H9 (cell line): ENCODE data around the gene GNAS. TPM values are rescaled to one million over a fixed set of nuclear protein-coding genes. Genes with fewer than 3 reads are reported as not detected.

Source experiments
- DNase-seq: peaks from one replicate; pipeline ENCODE4 v3.0.0-alpha.2; 2017
- H2AFZ ChIP-seq: one replicate; pipeline ENCODE4 v1.6.1; 2013; ENCODE audit warnings: mild to moderate bottlenecking, low read length, control low read depth, moderate library complexity
- H2AK5ac ChIP-seq: 2 replicates; pipeline ENCODE4 v1.6.1; 2013; ENCODE audit warnings: low read length, control low read depth, mixed read lengths; ENCODE audit not compliant: insufficient read length
- H2BK120ac ChIP-seq: one replicate; pipeline ENCODE4 v1.6.1; 2013; ENCODE audit warnings: low read depth, mild to moderate bottlenecking, low read length, control low read depth, inconsistent platforms; ENCODE audit not compliant: poor library complexity, severe bottlenecking
- H2BK12ac ChIP-seq: 2 replicates; pipeline ENCODE4 v1.6.1; 2013; ENCODE audit warnings: low read length, control low read depth, mixed read lengths, low read depth; ENCODE audit not compliant: insufficient read length
- H2BK15ac ChIP-seq: 2 replicates; pipeline ENCODE4 v1.6.1; 2013; ENCODE audit warnings: low read depth, low read length, control low read depth
- H2BK20ac ChIP-seq: one replicate; pipeline ENCODE4 v1.6.1; 2013; ENCODE audit warnings: low read depth, mild to moderate bottlenecking, low read length, control low read depth, inconsistent platforms; ENCODE audit not compliant: poor library complexity, severe bottlenecking
- H2BK5ac ChIP-seq: 2 replicates; pipeline ENCODE4 v1.6.1; 2013; ENCODE audit warnings: low read length, control low read depth, mixed read lengths; ENCODE audit not compliant: insufficient read length
- H3K14ac ChIP-seq: 2 replicates; pipeline ENCODE4 v1.6.1; 2013; ENCODE audit warnings: low read length, control low read depth; ENCODE audit not compliant: insufficient read depth
- H3K18ac ChIP-seq: 2 replicates; pipeline ENCODE4 v1.6.1; 2013; ENCODE audit warnings: low read depth, mild to moderate bottlenecking, mixed read lengths, low read length, control low read depth; ENCODE audit not compliant: insufficient read length
- H3K23ac ChIP-seq: 2 replicates; pipeline ENCODE4 v1.6.1; 2013; ENCODE audit warnings: low read length, control low read depth, mixed read lengths, low read depth; ENCODE audit not compliant: insufficient read length
- H3K23me2 ChIP-seq: 2 replicates; pipeline ENCODE4 v1.6.1; 2013; ENCODE audit warnings: low read depth, mild to moderate bottlenecking, mixed read lengths, low read length, control low read depth; ENCODE audit not compliant: insufficient read length, poor library complexity, severe bottlenecking
- H3K27ac ChIP-seq: 2 replicates; pipeline ENCODE4 v1.5.1; 2013; ENCODE audit warnings: low read length, control low read depth, mixed read lengths, low read depth; ENCODE audit not compliant: insufficient read length
- H3K27me3 ChIP-seq: 2 replicates; pipeline ENCODE4 v1.6.1; 2013; ENCODE audit warnings: low read length, control low read depth, inconsistent platforms; ENCODE audit not compliant: insufficient read depth
- H3K4ac ChIP-seq: 2 replicates; pipeline ENCODE4 v1.6.1; 2013; ENCODE audit warnings: low read depth, mild to moderate bottlenecking, control low read depth, inconsistent platforms, low read length, moderate library complexity
- H3K4me1 ChIP-seq: 2 replicates; pipeline ENCODE4 v1.6.1; 2013; ENCODE audit warnings: low read length, control low read depth, inconsistent platforms; ENCODE audit not compliant: insufficient read depth
- H3K4me2 ChIP-seq: 2 replicates; pipeline ENCODE4 v1.6.1; 2013; ENCODE audit warnings: low read length, control low read depth, mixed read lengths; ENCODE audit not compliant: insufficient read length, insufficient read depth
- H3K56ac ChIP-seq: 2 replicates; pipeline ENCODE4 v1.6.1; 2013; ENCODE audit warnings: low read depth, mild to moderate bottlenecking, mixed read lengths, low read length, control low read depth; ENCODE audit not compliant: insufficient read length
- H3K79me1 ChIP-seq: 2 replicates; pipeline ENCODE4 v1.6.1; 2013; ENCODE audit warnings: low read depth, mild to moderate bottlenecking, moderate library complexity, low read length, control low read depth, inconsistent platforms; ENCODE audit not compliant: insufficient read depth, poor library complexity, severe bottlenecking
- H3K79me2 ChIP-seq: 2 replicates; pipeline ENCODE4 v1.6.1; 2013; ENCODE audit warnings: low read length, control low read depth, inconsistent platforms; ENCODE audit not compliant: insufficient read depth
- H3K9ac ChIP-seq: 2 replicates; pipeline ENCODE4 v1.6.1; 2013; ENCODE audit warnings: low read length, control low read depth, mixed read lengths; ENCODE audit not compliant: insufficient read length; ENCODE audit errors: extremely low read depth
- H3K9me3 ChIP-seq: one replicate; pipeline ENCODE4 v1.6.1; 2013; ENCODE audit warnings: low read depth, low read length, inconsistent platforms; ENCODE audit not compliant: control insufficient read depth
- H3T11ph ChIP-seq: one replicate; pipeline ENCODE4 v1.6.1; 2013; ENCODE audit warnings: mild to moderate bottlenecking, low read length, control low read depth, inconsistent platforms
- H4K20me1 ChIP-seq: one replicate; pipeline ENCODE4 v1.6.1; 2013; ENCODE audit not compliant: control insufficient read depth, insufficient read length, insufficient read depth
- H4K5ac ChIP-seq: 2 replicates; pipeline ENCODE4 v1.6.1; 2013; ENCODE audit warnings: low read depth, mild to moderate bottlenecking, mixed read lengths, low read length, control low read depth; ENCODE audit not compliant: insufficient read length
- H4K8ac ChIP-seq: replicated peaks from 2 replicates; pipeline ENCODE4 v1.6.1; 2013; ENCODE audit warnings: low read length, control low read depth, mixed read lengths, low read depth; ENCODE audit not compliant: insufficient read length
- H4K91ac ChIP-seq: 2 replicates; pipeline ENCODE4 v1.6.1; 2013; ENCODE audit warnings: low read depth, mild to moderate bottlenecking, moderate library complexity, mixed read lengths, low read length, control low read depth; ENCODE audit not compliant: insufficient read length
- H3K27ac Mint-ChIP-seq, 3 experiments: 2 replicates in 2 of 3; 3 replicates in 1 of 3; pipeline ENCODE4 v1.8.0; 2020 to 2021; ENCODE audit warnings: mixed read lengths in 3 of 3, mild to moderate bottlenecking in 1 of 3, moderate library complexity in 1 of 3
- H3K27me3 Mint-ChIP-seq: 2 replicates; pipeline ENCODE4 v1.8.0; 2021; ENCODE audit warnings: low read depth, mild to moderate bottlenecking, moderate library complexity, mixed read lengths
- H3K36me3 Mint-ChIP-seq, 3 experiments: 2 replicates in 2 of 3; 3 replicates in 1 of 3; pipeline ENCODE4 v1.8.0; 2020 to 2021; ENCODE audit warnings: low read depth in 3 of 3, mixed read lengths in 3 of 3; ENCODE audit not compliant: insufficient read depth in 1 of 3
- H3K4me1 Mint-ChIP-seq, 2 experiments: 2 replicates each; pipeline ENCODE4 v1.8.0; 2020; ENCODE audit warnings: mixed read lengths in 2 of 2
- H3K4me3 Mint-ChIP-seq, 2 experiments: 2 replicates in 1 of 2; 3 replicates in 1 of 2; pipeline ENCODE4 v1.8.0; 2020 to 2021; ENCODE audit warnings: mild to moderate bottlenecking in 2 of 2, mixed read lengths in 2 of 2, moderate library complexity in 1 of 2
- H3K9me3 Mint-ChIP-seq, 2 experiments: 2 replicates in 1 of 2; 3 replicates in 1 of 2; pipeline ENCODE4 v1.8.0; 2020; ENCODE audit warnings: mild to moderate bottlenecking in 2 of 2, mixed read lengths in 2 of 2, moderate library complexity in 1 of 2
- WGBS: extraction: QIAGEN DNeasy Blood & Tissue Kit; methylation state at CpG from one replicate; pipeline ENCODE4 v1.1.7; 2013; ENCODE audit warnings: missing lambda C conversion rate, low lambda C conversion rate, mixed read lengths; ENCODE audit not compliant: insufficient read length; ENCODE audit errors: extremely low coverage; 5-methylcytosine and 5-hydroxymethylcytosine counted together
- total RNA-seq: library from RNA; stranded (reverse); gene quantifications from 2 replicates; pipeline ENCODE4 v1.2.1, GENCODE V29; 2021
- TF ChIP-seq, protein P1 (sequence below): fragments of 200-600 bp; sonication (generic); conservative IDR thresholded peaks from 3 replicates; pipeline ENCODE4 v1.8.0; 2021; ENCODE audit warnings: antibody characterized with exemption, mild to moderate bottlenecking

GNAS gene
- total RNA-seq, 1 experiment from 2014 or later = 920 TPM

DNA sequence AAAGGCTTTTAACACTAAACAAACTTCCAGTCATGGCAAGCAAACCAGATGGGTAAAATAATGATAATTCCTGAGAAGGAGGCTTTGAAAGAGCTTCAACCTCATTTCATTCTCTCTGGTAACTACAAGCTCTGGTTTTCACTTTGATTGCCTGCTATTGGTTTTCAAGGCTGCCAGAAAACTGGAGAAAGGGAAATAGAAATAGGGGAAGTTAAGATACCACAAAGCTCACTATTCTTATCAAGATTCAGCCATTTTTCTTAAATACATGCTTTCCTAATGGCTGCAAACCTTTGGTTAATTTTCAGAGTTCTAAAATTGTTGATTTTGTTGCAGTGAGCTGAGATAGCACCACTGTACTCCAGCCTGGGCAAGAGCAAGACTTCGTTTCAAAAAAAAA lies 86.0 kb downstream of the GNAS start:
- Histone ChIP-seq H2BK5ac (no peak overlapping the region), H3K56ac (no peak overlapping the region), H2AK5ac (no peak overlapping the region), H3K4ac (no peak overlapping the region), H3K14ac (no peak overlapping the region), H2AFZ (no peak overlapping the region), H4K5ac (no peak overlapping the region), H3K4me2 (no peak overlapping the region), H2BK15ac (no peak overlapping the region), H4K20me1 (no peaks in the 10 kb centered on the region), H2BK120ac (no peak overlapping the region), H4K91ac (no peak overlapping the region), H3K9ac (no peak overlapping the region), H3K79me1 (no peaks in the 10 kb centered on the region), H3K27me3 (no peaks in the 10 kb centered on the region), H3T11ph (no peak overlapping the region), H2BK12ac (no peak overlapping the region), H3K23me2 (no peaks in the 10 kb centered on the region), H3K18ac (no peak overlapping the region), H3K23ac (no peak overlapping the region), H3K9me3 (no peaks in the 10 kb centered on the region), H4K8ac (no peak overlapping the region), H2BK20ac (no peak overlapping the region), H3K27ac (no peak overlapping the region), H3K79me2 (no peaks in the 10 kb centered on the region), H3K4me1 (peaks cover 3% of the 10 kb centered on the region; the same call in 1 of the 2 replicates)
- H3K27me3 Mint-ChIP-seq = peaks cover 3% of the 10 kb centered on the region
- no peak overlapping the region for H3K27ac Mint-ChIP-seq
- no peak for DNase-seq
- H3K4me1 Mint-ChIP-seq = no peaks in the 10 kb centered on the region
- peaks cover 6 to 7% of the 10 kb centered on the region in 2 experiments; a peak in 4 of 5 replicates for H3K9me3 Mint-ChIP-seq
- peaks cover 0 to 4% (median 3%) of the 10 kb centered on the region in 3 experiments; a peak in 2 of 7 replicates for H3K36me3 Mint-ChIP-seq
- TF ChIP-seq, protein P1, sequence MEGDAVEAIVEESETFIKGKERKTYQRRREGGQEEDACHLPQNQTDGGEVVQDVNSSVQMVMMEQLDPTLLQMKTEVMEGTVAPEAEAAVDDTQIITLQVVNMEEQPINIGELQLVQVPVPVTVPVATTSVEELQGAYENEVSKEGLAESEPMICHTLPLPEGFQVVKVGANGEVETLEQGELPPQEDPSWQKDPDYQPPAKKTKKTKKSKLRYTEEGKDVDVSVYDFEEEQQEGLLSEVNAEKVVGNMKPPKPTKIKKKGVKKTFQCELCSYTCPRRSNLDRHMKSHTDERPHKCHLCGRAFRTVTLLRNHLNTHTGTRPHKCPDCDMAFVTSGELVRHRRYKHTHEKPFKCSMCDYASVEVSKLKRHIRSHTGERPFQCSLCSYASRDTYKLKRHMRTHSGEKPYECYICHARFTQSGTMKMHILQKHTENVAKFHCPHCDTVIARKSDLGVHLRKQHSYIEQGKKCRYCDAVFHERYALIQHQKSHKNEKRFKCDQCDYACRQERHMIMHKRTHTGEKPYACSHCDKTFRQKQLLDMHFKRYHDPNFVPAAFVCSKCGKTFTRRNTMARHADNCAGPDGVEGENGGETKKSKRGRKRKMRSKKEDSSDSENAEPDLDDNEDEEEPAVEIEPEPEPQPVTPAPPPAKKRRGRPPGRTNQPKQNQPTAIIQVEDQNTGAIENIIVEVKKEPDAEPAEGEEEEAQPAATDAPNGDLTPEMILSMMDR = no peak
- WGBS = no CpG with 5 or more reads among the region's 1 CpG
- H3K4me3 Mint-ChIP-seq = no peak overlapping the region
